ENCODE data around the gene LRP8. TPM values are rescaled to one million over a fixed set of nuclear protein-coding genes. Genes with fewer than 3 reads are reported as not detected.

Gene LRP8
- total and polyA plus RNA-seq, 10 donors = 1.7 to 14.4 (median 5.5) TPM

- peaks cover 0 to 3% (median 0%) of the 10 kb centered on the region in 7 donors for H3K27me3 ChIP-seq (replicated peaks in 1 of 7)
- H3K36me3 ChIP-seq = no peaks in the 10 kb centered on the region
- H3K4me1 ChIP-seq = no peaks in the 10 kb centered on the region
- peaks cover 0 to 36% (median 30%) of the 10 kb centered on the region in 8 donors for H3K9me3 ChIP-seq
- intact Hi-C loops (cut with DNase I; ENCODE audit: low total_unique reads) = no loop called here
- H3K27ac ChIP-seq = no peak overlapping the region
- no peak for TF ChIP-seq CTCF (IDR thresholded peaks at IDR 0.05 in 8 of 11, conservative IDR thresholded peaks at IDR 0.05 in 3 of 11)
- no peak for TF ChIP-seq POLR2AphosphoS5 (IDR thresholded peaks at IDR 0.05)
- TF ChIP-seq POLR2A (IDR thresholded peaks at IDR 0.05) = no peak
- H3K4me3 ChIP-seq = no peak overlapping the region
- DNase-seq = no peak
Measured at GRCh38 chr1:53354119-53354518, 26.2 kb upstream of the LRP8 start.

- intact Hi-C loops (cut with DNase I; ENCODE audit: low total_unique reads) = no loop called here
Measured at GRCh38 chr1:53352561-53352960, 24.7 kb upstream of the LRP8 start.

GRCh38 chr1:53350853-53351767 lies 23.2 kb upstream of the LRP8 start:
- H3K27me3 ChIP-seq (replicated peaks in 1 of 7) = no peaks in the 10 kb centered on the region
- no peak for TF ChIP-seq POLR2A (IDR thresholded peaks at IDR 0.05)
- no peak for TF ChIP-seq CTCF (IDR thresholded peaks at IDR 0.05 in 8 of 11, conservative IDR thresholded peaks at IDR 0.05 in 3 of 11)
- no peak for TF ChIP-seq POLR2AphosphoS5 (IDR thresholded peaks at IDR 0.05)
- 88 to 95% (median 93%) methylated on average over 7 to 8 of the region's 8 CpGs for WGBS, 5 donors
- intact Hi-C loops (cut with DNase I; ENCODE audit: low total_unique reads) = no loop called here
- no peak overlapping the region for H3K27ac ChIP-seq
- H3K4me1 ChIP-seq = no peaks in the 10 kb centered on the region
- peak; percentile 32 for DNase-seq
- no peaks in the 10 kb centered on the region for H3K36me3 ChIP-seq
- peaks cover 0 to 6% (median 2%) of the 10 kb centered on the region in 8 donors for H3K9me3 ChIP-seq
- no peak overlapping the region for H3K4me3 ChIP-seq

More at GRCh38 chr1:53352561-53352960, 24.7 kb upstream of the LRP8 start:
- DNase-seq = no peak
- Histone ChIP-seq H3K27me3 (replicated peaks in 1 of 7) (no peaks in the 10 kb centered on the region), H3K4me1 (no peaks in the 10 kb centered on the region), H3K27ac (no peak overlapping the region), H3K4me3 (no peak overlapping the region), H3K9me3 (peaks cover 0 to 21% (median 17%) of the 10 kb centered on the region in 8 donors), H3K36me3 (no peaks in the 10 kb centered on the region)
- WGBS, 5 donors = 83 to 100% (median 90%) methylated on average over 1 of the region's 1 CpG
- TF ChIP-seq POLR2AphosphoS5 (IDR thresholded peaks at IDR 0.05) (no peak), POLR2A (IDR thresholded peaks at IDR 0.05) (no peak), CTCF (IDR thresholded peaks at IDR 0.05 in 8 of 11, conservative IDR thresholded peaks at IDR 0.05 in 3 of 11) (no peak)

All from spleen (tissue), 11 donors.